ENCODE measurements around the gene OGFR.

The OGFR gene

DNA sequence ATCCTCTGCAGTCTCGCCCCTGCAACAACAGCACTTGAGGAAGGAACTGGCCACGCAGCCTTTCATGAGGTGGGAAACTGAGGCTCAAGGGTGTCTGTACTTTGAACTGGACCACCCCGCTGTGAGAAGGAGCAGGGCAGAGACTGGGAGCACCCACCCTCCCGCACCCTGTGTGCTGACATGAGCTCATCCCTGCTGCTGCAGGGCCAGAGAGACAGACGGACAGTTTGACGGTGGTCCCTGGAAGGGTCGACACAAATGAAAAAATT lies 25.3 kb upstream of the OGFR start:
- Histone ChIP-seq H3K27me3 (ENCODE audit: control insufficient read depth, insufficient read depth, low read length) (peaks cover 9% of the 10 kb centered on the region), H3K36me3 (ENCODE audit: control insufficient read depth, insufficient read depth, low read length) (no peaks in the 10 kb centered on the region), H3K4me3 (ENCODE audit: low read length) (no peak overlapping the region), H3K9me3 (ENCODE audit: control insufficient read depth, low read length) (no peaks in the 10 kb centered on the region), H3K9ac (ENCODE audit: low read length) (no peak overlapping the region), H3K4me1 (ENCODE audit: control insufficient read depth, insufficient read depth, low read length) (peaks cover 6% of the 10 kb centered on the region)

DNA sequence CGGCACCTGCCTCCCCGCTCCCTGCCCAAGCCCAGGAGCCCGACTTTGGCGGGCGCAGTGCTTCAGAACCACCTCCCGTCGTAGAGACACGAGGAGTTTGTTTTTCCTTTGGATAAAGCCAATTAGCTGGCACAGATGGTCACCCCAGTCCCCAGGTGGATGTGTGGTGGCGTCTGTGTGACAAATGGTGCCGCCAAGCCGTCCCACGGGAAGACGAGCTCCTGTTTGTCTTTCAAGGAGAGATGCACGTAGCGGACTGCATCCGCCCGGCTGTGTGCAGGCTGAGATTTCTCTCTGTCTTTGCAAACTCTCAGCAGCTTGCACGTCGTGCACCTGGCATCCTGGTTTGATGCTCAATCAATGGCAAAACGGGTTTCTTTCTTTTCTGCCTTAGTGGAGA lies 24.4 kb upstream of the OGFR start:
- Histone ChIP-seq H3K9ac (ENCODE audit: low read length) (no peak overlapping the region), H3K4me3 (ENCODE audit: low read length) (no peak overlapping the region), H3K9me3 (ENCODE audit: control insufficient read depth, low read length) (no peaks in the 10 kb centered on the region), H3K36me3 (ENCODE audit: control insufficient read depth, insufficient read depth, low read length) (no peaks in the 10 kb centered on the region), H3K4me1 (ENCODE audit: control insufficient read depth, insufficient read depth, low read length) (peaks cover 6% of the 10 kb centered on the region), H3K27me3 (ENCODE audit: control insufficient read depth, insufficient read depth, low read length) (peaks cover 13% of the 10 kb centered on the region)

DNA sequence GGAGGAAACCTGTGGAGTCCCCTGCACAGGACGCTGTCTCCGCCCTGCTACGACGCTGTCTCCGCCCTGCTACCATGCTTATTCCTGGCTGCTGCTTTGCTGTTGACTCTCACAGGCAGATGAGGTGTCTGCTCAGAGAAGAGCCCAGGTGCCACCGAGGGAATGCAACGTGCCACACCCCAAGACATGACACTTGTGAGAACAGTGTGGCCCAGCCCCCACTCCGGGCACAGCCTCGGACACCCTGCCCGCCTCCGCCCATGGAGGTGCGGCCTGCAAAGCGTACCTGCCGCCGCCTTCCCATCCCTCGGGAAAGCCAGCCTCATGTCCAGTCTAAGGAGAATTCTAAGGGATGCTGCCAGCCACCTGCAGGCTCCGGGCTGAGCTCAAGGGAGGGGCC lies 23.9 kb upstream of the OGFR start:
- no peaks in the 10 kb centered on the region for H3K9me3 ChIP-seq (ENCODE audit: control insufficient read depth, low read length)
- H3K27me3 ChIP-seq (ENCODE audit: control insufficient read depth, insufficient read depth, low read length), result peaks cover 13% of the 10 kb centered on the region
- H3K4me1 ChIP-seq (ENCODE audit: control insufficient read depth, insufficient read depth, low read length), result peaks cover 6% of the 10 kb centered on the region
- H3K36me3 ChIP-seq (ENCODE audit: control insufficient read depth, insufficient read depth, low read length), result no peaks in the 10 kb centered on the region
- no peak overlapping the region for H3K4me3 ChIP-seq (ENCODE audit: low read length)
- no peak overlapping the region for H3K9ac ChIP-seq (ENCODE audit: low read length)

DNA sequence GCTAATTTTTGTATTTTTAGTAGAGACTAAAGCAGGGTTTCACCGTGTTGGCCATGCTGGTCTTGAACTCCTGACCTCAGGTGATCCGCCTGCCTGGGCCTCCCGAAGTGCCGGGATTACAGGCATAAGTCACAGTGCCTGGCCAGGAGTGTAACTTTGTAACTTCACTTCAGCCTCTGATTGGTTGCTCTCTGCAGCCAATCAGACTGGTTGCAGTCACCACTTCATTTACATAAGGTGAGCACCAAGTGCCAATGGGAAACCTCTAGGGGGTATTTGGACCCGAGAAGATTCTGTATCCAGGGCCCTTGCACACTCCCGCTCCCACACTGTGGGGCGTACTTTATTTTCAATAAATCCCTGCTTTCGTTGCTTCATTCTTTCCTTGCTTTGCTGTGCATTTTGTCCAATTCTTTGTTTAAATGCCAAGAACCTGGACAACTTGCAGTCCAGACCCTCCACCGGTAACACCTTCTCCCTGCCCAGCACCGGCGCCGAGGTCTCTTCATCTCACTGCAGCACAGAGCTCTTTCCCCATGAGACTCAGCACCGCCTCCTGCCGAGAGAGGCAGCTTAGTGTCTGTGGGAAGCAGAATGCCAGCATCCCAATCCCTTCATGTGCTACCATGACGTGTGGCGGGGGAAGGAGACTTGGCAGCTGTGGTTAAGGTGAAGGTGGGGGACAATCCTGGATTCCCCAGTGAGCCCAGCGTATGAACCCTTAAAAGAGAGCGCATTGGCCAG lies 22.3 kb upstream of the OGFR start:
- no peaks in the 10 kb centered on the region for H3K4me1 ChIP-seq (ENCODE audit: control insufficient read depth, insufficient read depth, low read length)
- no peaks in the 10 kb centered on the region for H3K36me3 ChIP-seq (ENCODE audit: control insufficient read depth, insufficient read depth, low read length)
- H3K27me3 ChIP-seq (ENCODE audit: control insufficient read depth, insufficient read depth, low read length), result peaks cover 13% of the 10 kb centered on the region
- no peak overlapping the region for H3K4me3 ChIP-seq (ENCODE audit: low read length)
- H3K9ac ChIP-seq (ENCODE audit: low read length), result no peak overlapping the region
- H3K9me3 ChIP-seq (ENCODE audit: control insufficient read depth, low read length), result no peaks in the 10 kb centered on the region

DNA sequence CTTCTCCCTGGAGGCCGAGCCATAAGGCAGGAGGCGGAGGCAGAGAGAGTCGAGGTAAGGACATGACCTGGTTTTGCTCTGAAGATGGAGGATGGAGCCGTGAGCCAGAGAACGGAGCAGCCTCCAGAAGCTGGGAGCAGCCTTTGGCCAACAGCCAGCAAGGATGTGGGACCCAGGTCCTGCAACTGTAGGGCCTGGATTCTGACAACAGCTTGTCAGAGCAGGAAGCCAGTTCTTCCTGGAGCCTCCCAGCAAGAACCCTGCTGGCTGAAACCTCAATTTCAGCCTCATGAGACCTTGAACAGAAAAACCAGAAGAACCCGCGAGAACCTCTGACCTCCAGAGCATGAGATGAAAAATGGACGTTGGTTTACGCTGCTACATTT lies 21.7 kb upstream of the OGFR start:
- no peak overlapping the region for H3K9ac ChIP-seq (ENCODE audit: low read length)
- no peaks in the 10 kb centered on the region for H3K4me1 ChIP-seq (ENCODE audit: control insufficient read depth, insufficient read depth, low read length)
- no peaks in the 10 kb centered on the region for H3K36me3 ChIP-seq (ENCODE audit: control insufficient read depth, insufficient read depth, low read length)
- H3K4me3 ChIP-seq (ENCODE audit: low read length), result no peak overlapping the region
- H3K9me3 ChIP-seq (ENCODE audit: control insufficient read depth, low read length), result no peaks in the 10 kb centered on the region
- H3K27me3 ChIP-seq (ENCODE audit: control insufficient read depth, insufficient read depth, low read length), result peaks cover 13% of the 10 kb centered on the region

DNA sequence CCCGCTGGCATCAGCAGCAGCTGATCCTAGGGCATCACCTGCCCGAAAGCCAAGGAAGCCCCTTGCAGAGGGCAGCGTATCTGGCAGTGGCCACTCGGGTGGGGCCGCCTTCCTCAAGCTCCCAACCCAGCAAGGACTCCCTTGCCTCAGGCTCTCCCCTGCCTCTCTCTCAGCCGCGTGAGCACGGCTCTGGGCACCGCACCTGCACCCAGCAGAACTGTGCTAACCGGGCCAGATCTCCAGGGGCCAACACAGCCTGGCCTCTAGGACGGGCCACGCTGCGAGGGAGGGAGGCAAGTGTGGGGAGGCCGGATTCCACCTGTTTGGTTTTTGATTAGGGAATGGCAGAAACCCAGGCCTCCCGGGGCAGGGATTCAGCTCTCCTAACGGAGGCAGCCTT lies 20.1 kb upstream of the OGFR start:
- Histone ChIP-seq H3K9ac (ENCODE audit: low read length) (no peak overlapping the region), H3K36me3 (ENCODE audit: control insufficient read depth, insufficient read depth, low read length) (no peaks in the 10 kb centered on the region), H3K9me3 (ENCODE audit: control insufficient read depth, low read length) (no peaks in the 10 kb centered on the region), H3K4me3 (ENCODE audit: low read length) (no peak overlapping the region), H3K27me3 (ENCODE audit: control insufficient read depth, insufficient read depth, low read length) (peaks cover 15% of the 10 kb centered on the region), H3K4me1 (ENCODE audit: control insufficient read depth, insufficient read depth, low read length) (no peaks in the 10 kb centered on the region)

DNA sequence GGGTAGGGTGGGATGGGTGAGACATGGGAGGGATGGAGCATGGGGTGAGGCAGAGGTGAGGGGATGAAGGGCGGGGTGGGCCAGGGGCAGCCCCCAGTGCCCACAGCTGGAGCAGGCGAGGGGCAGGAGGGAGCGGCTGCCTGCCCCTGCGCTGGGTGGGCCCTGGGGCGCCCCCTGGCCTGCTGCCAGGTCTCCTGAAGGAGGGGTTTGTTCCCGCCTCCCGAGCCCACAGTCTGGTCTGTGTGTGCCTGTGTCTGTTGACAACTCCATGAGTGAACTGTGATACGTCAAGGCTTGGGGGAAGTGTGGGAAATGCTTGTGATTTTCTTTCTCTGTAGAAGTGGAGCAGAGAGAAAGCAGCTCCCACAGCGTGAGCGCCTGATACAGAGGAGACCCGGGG lies 19.2 kb upstream of the OGFR start:
- Histone ChIP-seq H3K4me3 (ENCODE audit: low read length) (no peak overlapping the region), H3K9me3 (ENCODE audit: control insufficient read depth, low read length) (no peaks in the 10 kb centered on the region), H3K27me3 (ENCODE audit: control insufficient read depth, insufficient read depth, low read length) (peaks cover 14% of the 10 kb centered on the region), H3K36me3 (ENCODE audit: control insufficient read depth, insufficient read depth, low read length) (no peaks in the 10 kb centered on the region), H3K9ac (ENCODE audit: low read length) (no peak overlapping the region), H3K4me1 (ENCODE audit: control insufficient read depth, insufficient read depth, low read length) (no peaks in the 10 kb centered on the region)

DNA sequence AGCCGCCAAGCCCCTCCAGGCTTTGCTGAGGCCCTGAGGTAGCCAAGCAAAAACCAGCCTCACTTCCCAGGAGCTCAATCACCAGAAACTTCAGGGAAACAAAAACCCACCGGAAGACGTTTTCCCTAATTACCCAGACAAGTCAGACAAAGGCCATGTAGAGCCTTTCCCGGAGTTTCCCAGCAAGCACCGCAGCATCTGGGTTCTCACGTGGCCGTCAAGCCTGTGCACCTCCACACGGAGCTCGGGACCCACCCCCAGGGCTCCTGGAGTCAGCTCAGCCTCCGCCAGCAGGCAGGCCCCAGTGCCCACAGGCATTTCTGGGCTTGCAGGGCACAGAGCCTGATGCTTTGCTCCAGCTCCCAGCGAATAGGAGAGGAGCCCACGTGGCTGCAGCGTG lies 18.5 kb upstream of the OGFR start:
- no peaks in the 10 kb centered on the region for H3K9me3 ChIP-seq (ENCODE audit: control insufficient read depth, low read length)
- H3K27me3 ChIP-seq (ENCODE audit: control insufficient read depth, insufficient read depth, low read length), result peaks cover 12% of the 10 kb centered on the region
- no peaks in the 10 kb centered on the region for H3K4me1 ChIP-seq (ENCODE audit: control insufficient read depth, insufficient read depth, low read length)
- H3K36me3 ChIP-seq (ENCODE audit: control insufficient read depth, insufficient read depth, low read length), result no peaks in the 10 kb centered on the region
- no peak overlapping the region for H3K9ac ChIP-seq (ENCODE audit: low read length)
- H3K4me3 ChIP-seq (ENCODE audit: low read length), result no peak overlapping the region

DNA sequence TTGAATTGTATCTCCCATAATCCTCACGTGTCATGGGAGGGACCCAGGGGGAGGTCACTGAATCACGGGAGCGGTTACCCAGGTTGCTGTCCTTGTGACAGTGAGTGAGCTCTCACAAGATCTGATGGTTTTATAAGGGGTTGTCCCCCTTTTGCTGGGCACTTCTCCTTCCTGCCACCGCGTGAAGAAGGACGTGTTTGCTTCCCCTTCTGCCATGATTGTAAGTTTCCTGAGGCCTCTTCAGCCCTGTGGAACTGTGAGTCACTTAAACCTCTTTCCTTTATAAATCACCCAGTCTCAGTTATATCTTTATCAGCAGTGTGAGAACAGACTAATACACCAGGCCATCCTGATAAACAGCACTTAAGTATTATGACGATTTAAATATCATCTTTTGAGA lies 17.3 kb upstream of the OGFR start:
- Histone ChIP-seq H3K4me3 (ENCODE audit: low read length) (no peak overlapping the region), H3K9ac (ENCODE audit: low read length) (no peak overlapping the region), H3K4me1 (ENCODE audit: control insufficient read depth, insufficient read depth, low read length) (no peaks in the 10 kb centered on the region), H3K9me3 (ENCODE audit: control insufficient read depth, low read length) (no peaks in the 10 kb centered on the region), H3K36me3 (ENCODE audit: control insufficient read depth, insufficient read depth, low read length) (no peaks in the 10 kb centered on the region), H3K27me3 (ENCODE audit: control insufficient read depth, insufficient read depth, low read length) (peaks cover 12% of the 10 kb centered on the region)

DNA sequence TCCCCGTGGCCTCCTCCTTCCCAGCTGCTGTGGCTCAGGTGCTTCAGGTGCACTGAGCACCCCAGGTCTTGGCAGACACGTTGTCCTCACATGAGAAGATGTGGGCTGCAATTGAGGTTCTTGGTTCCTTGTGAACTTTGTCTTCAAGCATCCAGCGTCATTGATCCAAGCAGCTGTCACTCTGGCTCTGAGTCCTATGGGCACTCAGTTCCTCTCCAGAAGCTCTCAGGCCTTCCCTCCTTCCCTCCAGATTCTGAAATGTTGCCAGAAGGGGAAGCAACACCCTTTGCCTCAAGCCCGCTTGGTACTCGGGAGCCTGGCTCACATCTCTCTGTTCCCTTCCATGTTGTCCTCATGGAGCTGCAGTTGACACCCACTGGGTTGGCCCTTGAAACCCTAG lies 16.8 kb upstream of the OGFR start:
- Histone ChIP-seq H3K4me3 (ENCODE audit: low read length) (no peak overlapping the region), H3K27me3 (ENCODE audit: control insufficient read depth, insufficient read depth, low read length) (peaks cover 12% of the 10 kb centered on the region), H3K9ac (ENCODE audit: low read length) (no peak overlapping the region), H3K36me3 (ENCODE audit: control insufficient read depth, insufficient read depth, low read length) (no peaks in the 10 kb centered on the region), H3K4me1 (ENCODE audit: control insufficient read depth, insufficient read depth, low read length) (no peaks in the 10 kb centered on the region), H3K9me3 (ENCODE audit: control insufficient read depth, low read length) (no peaks in the 10 kb centered on the region)

DNA sequence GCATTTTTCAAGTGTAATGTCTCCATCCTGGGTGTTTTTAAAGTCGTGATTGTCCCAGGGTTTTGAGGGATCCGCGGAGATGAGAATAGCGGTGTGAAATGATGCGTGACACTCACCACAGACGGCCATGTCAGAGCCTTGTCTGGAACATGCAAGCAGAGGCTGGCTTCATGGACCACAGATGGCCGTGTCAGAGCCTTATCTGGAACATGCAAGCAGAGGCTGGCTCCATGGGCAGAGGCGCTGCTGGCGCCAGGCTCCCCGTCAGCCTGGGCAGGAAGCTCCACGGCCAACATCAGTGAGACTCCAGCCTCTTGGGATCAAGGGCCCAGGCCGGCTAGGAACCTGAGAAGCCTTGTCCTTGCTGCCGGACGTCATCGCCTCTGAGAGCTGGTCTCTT lies 16.0 kb upstream of the OGFR start:
- Histone ChIP-seq H3K4me3 (ENCODE audit: low read length) (no peak overlapping the region), H3K36me3 (ENCODE audit: control insufficient read depth, insufficient read depth, low read length) (no peaks in the 10 kb centered on the region), H3K9me3 (ENCODE audit: control insufficient read depth, low read length) (no peaks in the 10 kb centered on the region), H3K27me3 (ENCODE audit: control insufficient read depth, insufficient read depth, low read length) (peaks cover 12% of the 10 kb centered on the region), H3K4me1 (ENCODE audit: control insufficient read depth, insufficient read depth, low read length) (peaks cover 2% of the 10 kb centered on the region), H3K9ac (ENCODE audit: low read length) (no peak overlapping the region)

DNA sequence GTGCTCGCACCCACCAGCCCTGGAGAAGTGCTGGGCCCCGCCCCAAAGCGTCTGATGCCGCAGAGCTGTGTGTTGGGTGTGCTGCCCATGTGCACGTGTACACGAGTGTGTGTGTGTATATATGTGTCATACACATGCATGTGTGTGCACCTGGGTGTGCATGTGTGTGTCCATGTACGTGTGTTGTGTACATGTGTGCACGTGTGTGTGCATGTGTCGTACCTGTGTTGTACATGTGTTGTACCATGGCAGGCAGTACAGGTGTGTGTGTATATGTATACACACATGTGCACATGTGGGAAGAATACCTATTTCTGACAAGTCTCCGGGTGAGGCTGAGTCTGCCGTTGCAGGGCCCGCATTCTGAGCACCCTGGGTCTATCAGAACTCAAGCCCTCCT lies 14.6 kb upstream of the OGFR start:
- no peak overlapping the region for H3K4me3 ChIP-seq (ENCODE audit: low read length)
- H3K27me3 ChIP-seq (ENCODE audit: control insufficient read depth, insufficient read depth, low read length), result peaks cover 5% of the 10 kb centered on the region
- H3K36me3 ChIP-seq (ENCODE audit: control insufficient read depth, insufficient read depth, low read length), result no peaks in the 10 kb centered on the region
- no peak overlapping the region for H3K9ac ChIP-seq (ENCODE audit: low read length)
- H3K9me3 ChIP-seq (ENCODE audit: control insufficient read depth, low read length), result no peaks in the 10 kb centered on the region
- peaks cover 12% of the 10 kb centered on the region for H3K4me1 ChIP-seq (ENCODE audit: control insufficient read depth, insufficient read depth, low read length)

Measured in mucosa of stomach (tissue), 1 donor.